H7 (cell line): Measurements from ENCODE around the gene CTSC. TPM values are rescaled to one million over a fixed set of nuclear protein-coding genes. Genes with fewer than 3 reads are reported as not detected.

Source experiments
- DNase-seq: peaks from one replicate; pipeline ENCODE4 v3.0.0; 2012
- H3K27me3 ChIP-seq: 2 replicates; pipeline ENCODE4 v1.6.0; 2011; ENCODE audit warnings: mild to moderate bottlenecking, low read length; ENCODE audit not compliant: control insufficient read depth, insufficient read depth
- H3K36me3 ChIP-seq: replicated peaks from 2 replicates; pipeline ENCODE4 v1.5.1; 2011; ENCODE audit warnings: low read length; ENCODE audit not compliant: control insufficient read depth, insufficient read depth
- H3K4me3 ChIP-seq: 2 replicates; pipeline ENCODE4 v1.5.1; 2011; ENCODE audit warnings: low read depth, mild to moderate bottlenecking, control low read depth, low read length, moderate library complexity; ENCODE audit not compliant: insufficient read depth
- total RNA-seq: library from RNA; depleted of rRNA; stranded (reverse); fragments of >200 nt; shearing (Covaris generic); gene quantifications from 2 replicates; pipeline ENCODE4 v1.2.3, GENCODE V29; 2014

The CTSC gene
- total RNA-seq, 1 experiment from 2014 or later = 329 TPM

DNA sequence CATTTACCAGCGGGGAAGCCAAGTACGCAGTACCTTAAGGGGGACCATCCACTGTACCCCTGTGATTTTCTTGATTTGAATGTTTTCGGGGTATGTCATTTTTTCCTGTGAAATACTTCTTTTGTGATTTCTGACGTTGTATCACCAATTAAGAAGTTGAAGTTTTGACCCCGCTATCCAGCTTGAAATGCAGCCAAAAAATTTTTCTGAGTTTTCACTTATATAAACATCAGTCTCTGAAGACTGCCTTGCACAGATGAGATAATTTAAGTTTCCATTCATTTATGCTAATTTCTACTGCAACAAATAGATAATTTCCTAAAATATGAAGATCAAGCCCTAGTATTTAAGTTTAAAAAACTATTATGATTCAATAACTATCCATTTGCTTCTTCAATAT lies 20.0 kb downstream of the CTSC start:
- Histone ChIP-seq H3K4me3 (no peak overlapping the region), H3K27me3 (no peaks in the 10 kb centered on the region), H3K36me3 (no peaks in the 10 kb centered on the region; the same call in 1 of the 2 replicates)
- no peak for DNase-seq

DNA sequence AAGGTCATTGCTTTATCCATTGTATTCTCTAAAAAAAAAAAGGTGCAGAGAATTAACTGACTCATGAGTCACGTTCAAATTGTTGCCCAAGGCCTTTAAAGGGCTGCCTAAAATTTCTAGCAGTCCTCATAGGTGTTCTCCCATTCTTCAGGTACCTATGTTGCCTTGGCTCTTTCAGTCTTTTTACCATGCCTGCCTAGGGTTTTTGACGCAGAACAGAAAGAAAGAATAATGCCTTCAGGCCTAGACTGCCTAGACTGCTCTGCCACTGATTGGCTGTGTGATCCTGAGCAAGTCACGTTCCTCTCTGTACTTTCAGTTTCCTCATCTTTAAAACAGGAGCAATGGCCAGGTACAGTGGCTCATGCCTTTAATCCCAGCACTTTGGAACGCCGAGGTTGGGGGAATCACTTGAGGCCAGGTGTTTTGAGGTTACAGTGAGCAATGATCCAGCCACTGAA lies 21.5 kb downstream of the CTSC start:
- no peak for DNase-seq
- Histone ChIP-seq H3K4me3 (no peak overlapping the region), H3K36me3 (no peaks in the 10 kb centered on the region; the same call in 1 of the 2 replicates), H3K27me3 (no peaks in the 10 kb centered on the region)

DNA sequence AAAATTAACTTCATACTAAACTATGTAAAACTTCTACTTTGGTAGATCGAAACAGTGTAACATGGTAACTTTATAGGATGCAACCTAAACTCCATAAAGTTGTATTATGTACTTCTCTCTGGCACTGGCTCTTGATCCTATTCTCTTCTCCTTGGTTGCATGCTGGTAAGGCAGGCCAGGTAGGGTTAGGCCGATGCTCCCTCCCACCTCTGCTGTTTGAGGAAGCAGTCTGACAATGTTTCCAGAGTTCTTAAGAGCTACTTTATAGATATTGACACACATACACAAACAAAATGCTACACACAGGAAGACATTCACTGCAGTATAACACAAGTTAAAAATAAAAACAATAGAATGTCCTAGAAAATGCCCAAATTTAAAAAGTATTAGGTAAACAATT lies 22.5 kb downstream of the CTSC start:
- Histone ChIP-seq H3K4me3 (no peak overlapping the region), H3K36me3 (no peaks in the 10 kb centered on the region; the same call in 1 of the 2 replicates), H3K27me3 (no peaks in the 10 kb centered on the region)
- DNase-seq = no peak

DNA sequence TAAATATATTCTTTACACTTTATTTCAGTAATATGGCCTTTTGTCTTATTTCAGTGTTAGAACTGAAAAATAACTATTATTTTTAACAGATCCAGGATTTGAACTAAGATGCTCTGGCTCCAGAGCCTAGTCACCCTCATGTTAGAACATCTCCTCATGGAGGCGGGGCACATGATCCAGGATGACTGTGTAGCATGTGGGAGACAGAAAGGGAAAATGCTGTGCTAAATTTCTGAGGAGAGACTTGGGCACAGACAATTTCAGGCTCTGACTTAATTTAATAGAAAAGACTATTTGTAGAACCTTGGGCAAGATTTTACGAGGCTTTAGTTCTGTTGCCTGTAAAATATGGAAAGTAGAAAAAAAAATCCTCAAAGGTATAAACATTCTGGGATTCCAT lies 24.1 kb downstream of the CTSC start:
- Histone ChIP-seq H3K36me3 (no peaks in the 10 kb centered on the region; the same call in 1 of the 2 replicates), H3K4me3 (no peak overlapping the region), H3K27me3 (no peaks in the 10 kb centered on the region)
- no peak for DNase-seq

DNA sequence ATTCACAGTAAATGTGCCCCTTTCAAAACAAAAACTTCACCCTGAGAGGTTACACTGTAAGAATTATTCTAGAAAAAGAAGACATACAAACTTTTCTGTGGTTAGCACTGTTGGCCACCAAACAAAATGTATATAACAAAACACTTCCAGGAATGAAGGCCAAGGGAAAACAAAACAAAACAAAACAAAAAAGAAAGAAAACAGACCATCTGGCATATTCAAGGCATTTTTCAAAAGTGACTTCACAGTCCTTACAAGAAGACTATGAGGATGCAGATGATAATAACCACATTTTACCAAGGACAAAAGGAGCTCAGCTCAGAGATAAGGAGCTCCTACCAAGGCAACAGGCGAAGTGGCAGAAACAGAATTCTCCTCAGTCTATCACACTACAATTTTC lies 24.9 kb downstream of the CTSC start:
- Histone ChIP-seq H3K27me3 (no peaks in the 10 kb centered on the region), H3K36me3 (no peaks in the 10 kb centered on the region; the same call in 1 of the 2 replicates), H3K4me3 (no peak overlapping the region)
- no peak for DNase-seq

DNA sequence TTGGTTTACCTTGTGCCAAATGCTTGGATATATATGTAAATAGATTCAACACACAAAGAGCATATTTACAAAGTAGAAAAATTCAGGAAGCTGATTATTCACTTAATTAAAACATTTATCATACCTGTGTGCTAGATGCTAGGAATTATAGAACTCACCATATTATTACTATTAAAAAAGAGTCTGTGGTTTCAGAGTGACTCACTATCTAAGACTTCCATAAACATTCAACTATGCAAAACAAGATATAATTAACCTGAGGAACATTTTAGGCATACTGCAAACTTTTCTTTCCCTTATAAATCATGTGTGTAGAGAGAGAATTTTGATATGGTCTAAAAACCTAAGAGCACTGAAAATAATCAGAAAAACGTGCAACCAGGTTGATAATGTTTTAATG lies 27.3 kb downstream of the CTSC start:
- Histone ChIP-seq H3K4me3 (no peak overlapping the region), H3K27me3 (no peaks in the 10 kb centered on the region), H3K36me3 (peaks cover 4% of the 10 kb centered on the region)
- DNase-seq = no peak

DNA sequence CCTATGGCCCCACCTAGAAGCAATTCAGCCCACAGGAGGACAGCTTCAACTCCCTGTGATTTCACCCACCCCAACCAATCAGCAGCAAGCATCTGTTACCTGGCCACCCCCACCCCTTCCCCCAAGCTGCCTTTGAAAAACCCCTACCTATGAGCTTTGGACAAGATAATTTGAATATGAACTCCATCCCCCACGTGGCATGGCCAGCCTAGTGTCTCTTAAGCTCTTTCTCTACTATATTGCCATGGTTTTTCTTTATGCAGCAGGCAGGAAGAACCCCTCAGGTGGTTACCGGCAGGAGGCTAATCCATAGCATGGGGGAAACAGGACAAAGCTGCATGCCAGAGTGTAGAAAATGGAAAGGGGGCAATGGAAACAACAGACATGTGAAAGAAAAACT lies 29.0 kb downstream of the CTSC start:
- H3K27me3 ChIP-seq = no peaks in the 10 kb centered on the region
- DNase-seq = peak; percentile 28
- H3K4me3 ChIP-seq = no peak overlapping the region
- H3K36me3 ChIP-seq = peaks cover 9% of the 10 kb centered on the region

DNA sequence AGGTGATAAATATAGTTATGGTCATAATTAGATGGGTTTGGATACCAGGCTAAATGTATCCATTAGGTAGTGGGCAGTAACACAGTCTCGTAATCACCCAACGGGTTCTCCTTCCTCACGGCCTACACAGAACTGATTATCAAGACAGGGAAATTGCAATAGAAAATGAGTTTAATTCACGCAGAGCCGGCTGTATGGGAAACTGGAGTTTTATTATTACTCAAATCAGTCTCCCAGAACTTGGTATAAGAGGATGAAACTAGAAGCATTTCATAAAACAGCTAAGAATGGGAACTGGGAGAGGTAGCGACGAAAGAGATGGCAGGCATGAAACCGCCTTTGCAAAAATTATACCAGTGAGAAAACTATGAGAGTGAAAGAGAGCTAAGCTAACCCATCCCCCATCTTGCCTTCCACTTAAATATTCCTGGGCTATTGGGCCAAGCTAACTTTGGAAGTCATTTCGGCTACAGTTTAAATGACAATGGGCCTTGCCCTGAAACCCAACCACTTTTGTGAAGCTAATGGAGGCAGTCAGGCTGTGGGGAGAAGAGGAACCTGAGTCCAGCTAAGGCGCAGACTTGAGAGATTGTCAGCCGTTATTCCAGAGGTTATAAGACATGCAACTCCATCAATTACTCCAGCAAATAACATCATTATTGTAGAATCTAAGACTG lies 29.6 kb downstream of the CTSC start:
- Histone ChIP-seq H3K4me3 (no peak overlapping the region), H3K36me3 (peaks cover 9% of the 10 kb centered on the region), H3K27me3 (no peaks in the 10 kb centered on the region)
- DNase-seq = peak; percentile 25

DNA sequence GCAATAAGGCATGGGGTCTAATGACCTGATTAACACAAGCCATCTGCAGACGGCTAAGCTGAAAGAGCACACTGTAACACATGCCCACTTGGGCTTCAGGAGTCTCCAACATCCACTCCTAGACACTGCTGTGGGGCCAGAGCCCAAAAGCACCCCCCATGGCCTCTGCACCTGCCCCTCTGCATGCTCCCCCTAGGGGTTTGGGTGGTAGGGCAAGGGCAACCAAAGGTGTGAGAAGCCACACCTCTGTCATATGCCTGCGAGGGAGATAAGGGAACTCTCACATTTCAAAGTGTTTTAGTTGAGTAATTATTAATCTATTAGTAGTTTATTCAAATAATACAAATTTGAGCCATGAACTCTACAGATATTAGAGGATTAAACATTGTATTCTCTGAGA lies 30.8 kb downstream of the CTSC start:
- no peaks in the 10 kb centered on the region for H3K27me3 ChIP-seq
- DNase-seq = no peak
- peaks cover 9% of the 10 kb centered on the region for H3K36me3 ChIP-seq
- no peak overlapping the region for H3K4me3 ChIP-seq

DNA sequence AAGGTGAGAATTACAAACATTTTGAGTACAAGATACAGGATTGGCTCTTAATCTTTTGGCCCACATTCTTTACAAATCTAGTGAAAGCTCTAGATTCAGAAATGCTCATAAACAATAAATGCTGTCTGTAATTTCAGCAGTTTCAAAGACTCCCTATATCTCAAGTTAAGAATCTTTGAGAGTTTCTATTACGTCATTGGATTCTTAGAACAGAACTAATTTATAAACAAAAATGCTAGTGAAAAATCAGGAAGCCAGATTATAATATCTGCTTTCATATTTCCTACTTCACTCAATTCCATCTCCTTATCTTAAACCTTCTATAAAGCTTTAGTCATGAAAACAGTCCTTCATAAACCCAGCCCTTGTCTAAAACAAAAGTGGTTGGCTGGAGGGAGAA lies 32.1 kb downstream of the CTSC start:
- no peaks in the 10 kb centered on the region for H3K27me3 ChIP-seq
- H3K4me3 ChIP-seq = no peak overlapping the region
- peaks cover 9% of the 10 kb centered on the region for H3K36me3 ChIP-seq
- no peak for DNase-seq

DNA sequence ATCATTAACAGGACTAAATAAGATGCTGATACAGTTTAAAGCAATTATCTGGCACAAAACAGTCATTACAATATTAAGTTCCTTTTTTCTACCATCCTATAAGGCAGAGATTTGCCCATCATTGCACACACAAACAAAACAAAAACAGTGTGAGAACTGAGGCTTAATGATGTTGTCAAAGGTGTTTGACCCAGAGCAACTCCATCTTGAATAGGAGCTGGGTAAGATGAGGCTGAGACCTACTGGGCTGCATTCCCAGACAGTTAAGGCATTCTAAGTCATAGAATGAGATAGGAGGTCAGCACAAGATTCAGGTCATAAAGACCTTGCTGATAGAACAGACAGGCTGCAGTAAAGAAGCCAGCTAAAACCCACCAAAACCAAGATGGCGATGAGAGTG lies 33.2 kb downstream of the CTSC start:
- Histone ChIP-seq H3K4me3 (no peak overlapping the region), H3K36me3 (peaks cover 9% of the 10 kb centered on the region), H3K27me3 (no peaks in the 10 kb centered on the region)
- no peak for DNase-seq

DNA sequence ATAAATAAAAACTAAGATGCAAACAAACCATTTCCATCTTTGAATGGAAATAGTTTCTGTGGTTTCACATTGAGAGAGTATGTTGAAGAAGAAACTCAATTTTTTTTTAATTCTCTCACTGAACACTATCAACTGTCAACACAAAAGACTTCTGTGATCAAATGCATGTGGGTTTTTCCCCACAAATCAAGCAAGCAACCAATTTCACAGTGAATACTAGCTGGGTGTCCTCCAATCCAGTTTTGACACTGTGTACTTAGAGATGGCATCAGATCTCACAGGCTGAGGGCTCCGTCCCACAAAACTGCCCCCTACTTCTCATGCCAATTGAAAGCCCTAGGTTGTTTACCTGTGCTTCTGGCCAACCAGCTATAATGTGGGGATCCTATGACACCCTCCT lies 34.5 kb downstream of the CTSC start:
- Histone ChIP-seq H3K36me3 (peaks cover 9% of the 10 kb centered on the region), H3K27me3 (no peaks in the 10 kb centered on the region), H3K4me3 (no peak overlapping the region)
- no peak for DNase-seq

DNA sequence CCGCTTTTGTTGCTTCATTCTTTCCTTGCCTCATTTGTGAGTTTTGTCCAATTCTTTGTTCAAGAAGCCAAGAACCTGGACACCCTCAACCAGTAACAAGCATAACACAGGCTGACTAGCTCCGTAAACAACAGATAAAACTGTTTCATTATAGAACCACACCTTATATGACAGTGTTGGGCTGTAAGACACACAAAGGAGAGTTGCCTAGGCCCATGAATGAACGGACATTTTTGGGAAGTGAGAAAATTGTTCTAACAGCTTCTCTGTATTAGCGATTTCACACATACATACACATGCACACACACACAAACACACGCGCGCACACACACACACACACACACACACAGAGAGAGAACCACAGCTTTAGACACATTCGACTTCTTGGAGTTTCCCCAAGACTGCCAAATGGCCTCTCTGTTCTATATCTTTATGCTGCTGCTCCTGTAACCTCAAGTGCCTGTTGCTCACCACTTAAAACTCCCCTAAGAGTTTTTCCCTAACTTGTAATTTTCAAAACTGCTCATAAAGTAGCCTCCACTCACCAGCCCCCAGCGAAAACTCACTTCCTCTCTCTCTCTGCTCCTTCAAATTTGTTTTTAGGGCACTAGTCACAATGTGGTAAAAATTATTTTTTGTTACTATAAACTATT lies 35.9 kb downstream of the CTSC start:
- Histone ChIP-seq H3K27me3 (no peaks in the 10 kb centered on the region), H3K4me3 (no peak overlapping the region), H3K36me3 (peaks cover 7% of the 10 kb centered on the region)
- DNase-seq = no peak

DNA sequence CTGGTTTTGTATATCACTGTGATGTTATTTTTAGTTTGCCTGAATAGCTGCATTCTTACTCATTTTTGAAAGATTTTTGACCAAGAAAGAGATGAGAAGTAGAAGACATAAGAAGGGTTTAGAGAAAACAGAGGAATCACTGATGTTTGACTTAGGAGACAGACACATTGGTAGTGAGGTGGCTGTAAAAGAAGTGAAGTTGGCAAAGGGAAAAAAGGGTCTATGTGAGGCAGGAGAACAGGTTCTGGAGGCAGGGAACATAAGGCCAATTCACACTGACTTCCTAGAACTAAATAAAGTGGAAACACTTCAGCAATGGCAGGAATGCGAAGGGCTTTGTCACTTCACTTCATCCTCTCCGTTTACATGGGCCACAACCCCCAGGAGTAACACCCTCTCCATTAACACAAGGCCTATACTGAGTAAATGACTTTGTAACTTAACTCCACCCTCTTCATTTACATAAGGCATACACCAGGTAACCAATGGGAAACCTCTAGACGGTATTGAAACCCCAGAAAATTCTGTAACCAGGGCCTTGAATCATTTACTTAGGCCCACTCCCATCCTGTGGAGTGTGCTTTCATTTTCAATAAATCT lies 36.5 kb downstream of the CTSC start:
- Histone ChIP-seq H3K36me3 (peaks cover 5% of the 10 kb centered on the region), H3K27me3 (no peaks in the 10 kb centered on the region), H3K4me3 (no peak overlapping the region)
- peak; percentile 42 for DNase-seq

DNA sequence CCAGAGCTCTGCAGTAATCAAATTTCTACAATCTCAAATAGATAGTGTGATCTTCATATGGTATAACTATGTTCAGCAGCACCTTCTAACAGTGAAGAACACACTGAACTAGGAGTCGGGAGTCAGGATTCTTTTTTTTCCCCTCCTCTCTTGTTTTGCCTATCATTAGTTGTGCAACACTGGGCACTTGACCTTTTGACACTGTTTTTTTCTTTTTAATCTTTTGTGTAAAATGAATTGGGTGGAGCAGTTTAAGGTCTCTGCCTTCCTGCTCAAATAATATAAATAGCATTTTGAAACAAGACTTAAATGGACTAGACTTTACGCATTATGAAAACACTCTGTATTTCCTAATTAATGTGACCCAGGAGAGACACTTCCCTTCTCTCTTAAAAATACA lies 39.7 kb downstream of the CTSC start:
- DNase-seq = no peak
- Histone ChIP-seq H3K27me3 (no peaks in the 10 kb centered on the region), H3K4me3 (no peak overlapping the region), H3K36me3 (peaks cover 12% of the 10 kb centered on the region)
